HG03565 (cell line): ENCODE measurements around the gene TLE1.
"Not testable (repeated sequence)": the region's sequence is repeated elsewhere in the genome, so short reads cannot be mapped to it uniquely, and the experiment has no call there.

Experiments used
- ATAC-seq: cut with Tn5 transposase; IDR thresholded peaks from one replicate; pipeline ENCODE4 v1.9.1; 2021; ENCODE audit warnings: mild to moderate bottlenecking, moderate library complexity; ENCODE audit not compliant: unreplicated experiment

Gene TLE1

DNA sequence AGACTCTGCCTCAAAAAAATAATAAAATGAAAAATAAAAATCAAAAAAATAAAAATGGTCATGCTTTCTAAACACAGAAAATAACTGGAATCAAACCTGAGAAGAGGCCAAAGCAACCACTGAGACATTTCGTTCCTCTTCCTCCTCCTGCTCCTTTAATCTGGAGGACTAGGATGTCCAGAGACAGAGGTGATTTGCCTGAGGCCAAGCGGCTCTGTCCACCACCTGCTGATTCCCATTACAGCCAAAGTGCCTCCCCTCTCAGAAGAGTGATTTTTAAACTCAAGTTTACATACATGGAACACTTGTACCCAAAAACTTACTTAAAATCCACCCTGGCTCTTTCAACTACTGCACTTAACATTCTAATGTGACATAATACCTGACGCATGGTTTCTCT lies 65.6 kb downstream of the TLE1 start:
- ATAC-seq, result no peak

DNA sequence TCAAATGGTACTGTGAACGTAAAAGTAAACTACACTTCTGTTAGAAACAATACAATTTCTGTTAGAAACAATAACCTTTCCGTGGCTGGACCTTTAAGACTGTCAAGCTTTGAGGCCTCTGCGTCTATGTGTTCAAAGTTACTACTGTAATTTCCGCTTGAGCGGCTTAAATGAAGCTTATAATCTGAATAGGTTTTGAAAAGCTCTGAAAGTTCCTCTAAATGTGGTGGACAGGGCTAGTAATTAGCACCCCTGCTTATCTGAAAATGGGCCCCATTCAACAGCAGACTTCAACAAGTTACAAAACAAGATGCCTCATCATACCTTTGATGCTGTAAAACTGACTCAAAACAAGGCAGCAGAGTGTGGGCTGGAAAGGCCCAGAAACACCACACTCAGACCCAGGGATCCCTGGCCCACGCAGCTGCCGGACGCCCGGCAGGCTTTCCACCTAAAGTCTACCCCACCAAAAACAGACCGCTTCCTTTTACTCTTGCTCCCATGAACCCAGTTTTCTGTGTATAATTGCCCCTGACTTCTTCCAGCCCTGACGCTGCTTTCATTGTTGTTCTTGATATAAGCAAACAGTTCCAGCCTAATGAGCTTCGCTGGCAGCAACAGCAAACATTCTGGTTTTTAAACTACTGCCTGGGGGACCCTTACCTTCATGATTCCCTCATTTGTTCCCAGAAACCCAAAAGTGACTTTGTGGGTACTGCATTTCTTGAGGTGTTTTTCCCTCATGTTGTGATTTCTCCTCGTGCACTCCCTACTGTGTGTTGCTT lies 66.7 kb downstream of the TLE1 start:
- ATAC-seq, result no peak

GRCh38 chr9:81621785-81622259 lies 67.5 kb downstream of the TLE1 start:
- no peak for ATAC-seq

DNA sequence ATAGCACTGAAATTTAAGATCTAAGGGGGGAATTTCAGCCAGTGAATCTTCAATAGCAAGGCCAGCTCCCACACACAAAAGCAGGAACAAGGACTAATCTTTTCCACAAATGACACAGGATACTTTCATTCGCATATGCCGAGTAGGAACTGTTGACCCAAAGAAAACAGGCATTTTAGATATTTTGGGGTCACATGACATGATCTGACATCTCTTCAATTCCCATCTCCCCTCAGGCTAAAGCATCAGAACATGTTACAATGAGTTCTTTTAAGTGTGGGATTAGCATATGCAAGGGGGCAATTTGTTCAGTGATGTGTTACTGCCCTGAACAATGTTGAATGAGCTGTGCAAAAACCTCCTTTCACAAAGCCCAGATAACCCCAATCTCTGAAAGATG lies 68.2 kb downstream of the TLE1 start:
- ATAC-seq, result no peak

DNA sequence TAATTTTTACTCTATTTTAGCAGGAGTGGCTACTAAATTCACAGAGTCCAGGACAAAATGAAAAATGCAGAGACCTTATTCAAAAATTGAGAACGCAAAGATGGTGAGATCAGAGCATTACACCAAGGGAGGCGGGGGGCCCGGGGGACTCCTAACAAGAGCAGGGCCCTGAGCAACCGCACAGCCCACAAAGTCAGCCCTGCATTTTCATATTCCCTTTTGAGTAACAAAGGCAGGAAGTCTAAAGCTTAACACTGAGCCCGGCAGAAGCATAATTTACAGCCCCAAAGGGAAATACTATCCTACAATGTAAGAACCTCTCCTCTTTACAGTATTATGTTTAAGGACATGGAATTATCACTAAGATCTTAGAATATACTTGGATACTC lies 69.4 kb downstream of the TLE1 start:
- ATAC-seq, result peak; percentile 55

GRCh38 chr9:81619353-81620001 lies 69.9 kb downstream of the TLE1 start:
- ATAC-seq, result peak; percentile 69

GRCh38 chr9:81618923-81619322 lies 70.4 kb downstream of the TLE1 start:
- ATAC-seq, result no peak

GRCh38 chr9:81616141-81616540 lies 73.2 kb downstream of the TLE1 start:
- ATAC-seq, result no peak

GRCh38 chr9:81614335-81614734 lies 75.0 kb downstream of the TLE1 start:
- ATAC-seq, result no peak

DNA sequence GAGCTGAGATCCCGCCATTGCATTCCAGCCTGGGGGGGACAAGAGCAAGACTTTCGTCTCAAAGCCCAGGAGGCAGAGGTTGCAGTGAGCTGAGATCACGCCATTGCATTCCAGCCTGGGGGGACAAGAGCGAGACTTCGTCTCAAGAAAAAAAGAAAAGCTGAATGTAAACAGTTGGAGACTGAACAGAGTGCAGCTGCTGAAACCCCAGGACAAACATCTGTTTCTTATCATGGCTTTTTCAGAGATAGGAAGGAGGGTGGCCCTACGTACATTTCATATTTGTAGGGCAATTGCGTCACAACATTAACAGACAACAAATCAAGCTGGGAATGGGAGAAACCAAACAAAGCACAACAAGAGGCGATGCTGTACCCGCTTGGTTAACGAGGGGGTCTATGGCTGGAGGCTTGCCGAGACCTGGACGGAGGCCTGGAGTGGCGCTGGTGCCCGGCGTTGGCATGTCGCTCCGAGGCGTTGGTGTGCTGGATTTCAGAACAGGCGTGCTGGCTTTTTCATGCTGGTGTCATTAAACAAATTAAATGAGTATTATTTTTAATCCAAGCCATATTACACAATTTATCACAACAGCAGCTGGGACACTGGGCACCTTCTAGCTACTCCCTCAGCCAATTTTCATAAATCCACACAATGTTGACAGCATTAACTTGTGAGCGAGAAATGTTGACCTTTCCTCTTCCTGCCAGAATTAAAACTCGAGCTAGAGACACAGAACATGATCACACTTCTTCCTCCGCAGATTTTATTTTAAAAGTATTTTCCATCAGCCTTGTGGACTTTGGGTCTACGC lies 76.1 kb downstream of the TLE1 start:
- no peak for ATAC-seq

GRCh38 chr9:81611664-81612063 lies 77.7 kb downstream of the TLE1 start:
- no peak for ATAC-seq

GRCh38 chr9:81610740-81611107 lies 78.6 kb downstream of the TLE1 start:
- no peak for ATAC-seq

DNA sequence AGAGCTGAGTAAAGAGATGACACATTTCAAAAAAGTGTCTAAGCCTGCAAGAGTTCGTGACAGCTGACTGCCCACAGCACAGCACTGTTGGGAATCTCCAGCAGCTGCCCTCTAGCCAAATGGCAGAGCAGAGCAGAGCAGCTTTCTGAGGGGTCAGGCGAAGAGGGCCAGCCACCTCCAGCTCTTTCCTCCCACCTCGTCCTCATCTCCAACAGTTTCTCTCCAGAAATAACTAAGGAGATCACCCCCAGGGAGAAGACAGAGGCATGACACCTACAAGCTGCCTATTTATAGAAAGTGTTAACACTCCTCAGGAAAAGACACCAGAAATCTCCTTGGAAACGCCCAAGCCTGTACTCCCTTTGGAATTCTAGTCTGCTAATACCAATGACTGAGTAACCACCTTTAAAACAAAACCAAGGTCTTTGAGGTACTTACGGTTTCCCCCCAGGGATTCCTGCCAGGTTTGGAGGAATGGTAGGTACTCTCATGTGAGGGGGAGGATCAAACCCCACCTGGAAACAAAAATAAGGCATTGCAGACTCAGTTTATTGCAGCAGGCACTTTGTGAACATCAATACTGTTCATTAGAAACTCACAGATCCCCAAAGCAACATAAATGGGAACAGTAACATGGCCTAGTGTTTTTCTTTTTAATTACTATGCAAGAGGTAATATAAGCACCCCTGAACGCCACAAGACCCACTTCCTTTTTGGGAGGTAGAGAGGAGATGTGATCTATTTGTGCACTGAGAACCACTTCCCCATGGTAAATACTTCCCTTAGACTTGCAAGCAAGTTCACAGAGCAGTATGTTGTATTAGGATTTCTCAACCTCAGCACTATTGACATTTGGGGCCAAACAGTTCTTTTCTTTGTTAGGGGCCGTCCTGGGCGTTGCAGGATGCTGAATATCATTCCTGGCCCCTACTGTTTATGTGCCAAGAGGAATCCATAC lies 79.3 kb downstream of the TLE1 start:
- ATAC-seq, result peak; percentile 93

- ATAC-seq, result no peak
These were observed 81.1 kb downstream of the TLE1 start for GRCh38 chr9:81608289-81608657.

DNA sequence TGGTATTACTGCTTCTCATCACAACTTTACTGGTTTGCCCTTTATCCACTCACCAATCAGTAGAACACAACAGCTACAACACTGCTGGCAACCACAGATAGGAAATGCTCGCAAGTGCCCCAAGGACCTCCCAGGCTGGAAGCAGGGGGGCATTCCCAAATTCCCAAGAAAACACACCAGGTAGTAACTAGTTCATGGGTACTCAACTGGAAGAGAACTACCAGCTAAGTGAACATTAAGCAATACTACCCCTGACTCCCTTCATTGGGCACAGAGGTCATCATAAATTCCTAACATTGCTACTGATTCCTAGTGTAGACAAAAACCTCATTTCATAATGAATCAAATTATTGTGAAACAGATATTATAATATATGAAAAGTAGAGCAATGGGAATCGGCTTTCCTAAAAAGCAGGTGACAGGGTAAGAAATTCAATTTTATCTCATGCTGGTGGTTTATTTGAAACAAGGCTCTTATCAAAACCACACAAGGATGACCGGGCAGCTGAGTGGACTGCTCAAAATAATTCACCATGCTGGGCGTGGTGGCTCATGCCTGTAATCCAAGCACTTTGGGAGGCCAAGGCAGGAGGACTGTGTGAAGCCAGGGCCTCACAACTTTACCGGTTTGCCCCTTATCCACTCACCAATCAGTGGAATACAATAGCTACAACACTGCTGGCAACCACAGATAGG lies 81.6 kb downstream of the TLE1 start:
- no peak for ATAC-seq

DNA sequence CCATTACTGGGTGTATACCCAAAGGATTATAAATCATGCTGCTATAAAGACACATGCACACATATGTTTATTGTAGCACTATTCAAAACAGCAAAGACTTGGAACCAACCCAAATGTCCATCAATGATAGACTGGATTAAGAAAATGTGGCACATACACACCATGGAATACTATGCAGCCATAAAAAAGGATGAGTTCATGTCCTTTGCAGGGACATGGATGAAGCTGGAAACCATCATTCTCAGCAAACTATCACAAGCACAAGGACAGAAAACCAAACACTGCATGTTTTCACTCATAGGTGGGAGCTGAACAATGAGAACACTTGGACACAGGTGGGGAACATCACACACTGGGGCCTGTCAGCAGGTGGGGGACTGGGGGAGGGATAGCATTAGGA lies 83.1 kb downstream of the TLE1 start:
- ATAC-seq, result not testable (repeated sequence)

DNA sequence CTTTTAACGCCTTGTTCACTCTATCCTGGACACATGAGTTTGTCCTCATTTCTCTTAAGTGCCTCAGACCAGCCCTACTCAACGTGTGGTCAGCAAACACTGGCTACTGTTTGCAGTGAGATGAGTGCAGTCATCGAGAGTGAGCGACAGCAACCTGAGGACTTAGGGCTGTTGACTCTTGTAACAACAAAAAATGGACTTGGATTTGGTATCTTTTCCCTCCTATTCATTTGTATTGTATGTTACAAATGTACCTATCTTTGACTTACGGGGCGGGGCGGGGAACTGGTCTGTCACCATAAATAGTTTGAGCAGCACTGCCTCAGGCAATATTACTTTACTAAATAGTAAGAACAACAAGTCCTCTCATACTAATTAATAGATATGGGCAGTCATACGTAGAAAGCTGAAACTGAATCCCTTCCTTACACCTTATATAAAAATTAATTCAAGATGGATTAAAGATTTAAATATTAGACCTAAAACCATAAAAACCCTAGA lies 84.1 kb downstream of the TLE1 start:
- no peak for ATAC-seq

- ATAC-seq, result no peak
These were observed 84.8 kb downstream of the TLE1 start for GRCh38 chr9:81604306-81605169.
